Spinal cord (tissue), 10 donors: ENCODE results near the gene NKAIN4. TPM values are rescaled to one million over a fixed set of nuclear protein-coding genes. Genes with fewer than 3 reads are reported as not detected.
A peak's percentile ranks its signal among the peaks of the same experiment; 100 is the strongest.

Experiments used
- DNase-seq, 6 donors: peaks; one replicate each; pipeline versions ENCODE4 v3.0.0 to v3.0.0-alpha.2; 2013 to 2015; ENCODE audit warnings: low spot score in 6 of 6, low read depth in 4 of 6
- H3K27ac ChIP-seq: one replicate; pipeline ENCODE4 v1.5.1; 2013; ENCODE audit warnings: low read depth, low read length, control low read depth
- H3K27me3 ChIP-seq: one replicate; pipeline ENCODE4 v1.6.1; 2013; ENCODE audit warnings: low read length; ENCODE audit not compliant: control insufficient read depth, insufficient read depth
- H3K36me3 ChIP-seq: one replicate; pipeline ENCODE4 v1.6.1; 2013; ENCODE audit warnings: low read length; ENCODE audit not compliant: control insufficient read depth, insufficient read depth
- H3K4me1 ChIP-seq: one replicate; pipeline ENCODE4 v1.6.1; 2013; ENCODE audit warnings: low read length; ENCODE audit not compliant: control insufficient read depth, insufficient read depth
- H3K4me3 ChIP-seq: one replicate; pipeline ENCODE4 v1.5.1; 2013; ENCODE audit warnings: low read depth, low read length, control low read depth
- H3K9me3 ChIP-seq: one replicate; pipeline ENCODE4 v1.6.1; 2013; ENCODE audit warnings: low read length; ENCODE audit not compliant: control insufficient read depth, insufficient read depth
- WGBS: methylation state at CpG from one replicate; pipeline ENCODE4 v1.1.5; 2013; ENCODE audit warnings: missing lambda C conversion rate; ENCODE audit not compliant: insufficient coverage; 5-methylcytosine and 5-hydroxymethylcytosine counted together
- polyA plus RNA-seq, 2 donors: library from polyadenylated mRNA; unstranded; fragments of 120-200 nt; gene quantifications; one replicate each; pipeline ENCODE4 v1.2.1, GENCODE V29; 2013; ENCODE audit not compliant: insufficient read length in 2 of 2
- total RNA-seq, 2 donors: library from RNA; depleted of rRNA in 1 of 2; stranded (reverse); fragments of 120-200 nt in 1 of 2; fragments of >200 nt in 1 of 2; gene quantifications; one replicate each; pipeline versions ENCODE4 v1.2.3 to v1.2.4, GENCODE V29; 2013 to 2014
- donor health status: healthy.

NKAIN4 gene
- total and polyA plus RNA-seq, 4 donors: 38.7 to 153 (median 83.8) TPM

- Histone ChIP-seq H3K4me1 (peaks cover 58% of the 10 kb centered on the region), H3K4me3 (no peak overlapping the region), H3K9me3 (no peaks in the 10 kb centered on the region), H3K36me3 (no peaks in the 10 kb centered on the region), H3K27me3 (no peaks in the 10 kb centered on the region), H3K27ac (no peak overlapping the region)
- 95% methylated on average over 2 of the region's 3 CpGs for WGBS
- no peak for DNase-seq
Observed at GRCh38 chr20:63233061-63233344, 21.3 kb downstream of the NKAIN4 start.

GRCh38 chr20:63232235-63233060, 21.8 kb downstream of the NKAIN4 start:
- no peak overlapping the region for H3K27ac ChIP-seq
- no peaks in the 10 kb centered on the region for H3K27me3 ChIP-seq
- H3K4me3 ChIP-seq: no peak overlapping the region
- DNase-seq: no peak
- no peaks in the 10 kb centered on the region for H3K9me3 ChIP-seq
- H3K4me1 ChIP-seq: peaks cover 53% of the 10 kb centered on the region
- no peaks in the 10 kb centered on the region for H3K36me3 ChIP-seq
- WGBS: 67% methylated on average over 9 of the region's 18 CpGs

GRCh38 chr20:63230800-63231268, 23.4 kb downstream of the NKAIN4 start:
- Histone ChIP-seq H3K4me3 (no peak overlapping the region), H3K4me1 (peaks cover 37% of the 10 kb centered on the region), H3K27ac (peak overlapping the region; percentile 67), H3K36me3 (no peaks in the 10 kb centered on the region), H3K9me3 (no peaks in the 10 kb centered on the region), H3K27me3 (no peaks in the 10 kb centered on the region)
- DNase-seq: peak in 2 of 6 donors; percentile 87 to 88
- 9% methylated on average over 15 of the region's 17 CpGs for WGBS

DNA sequence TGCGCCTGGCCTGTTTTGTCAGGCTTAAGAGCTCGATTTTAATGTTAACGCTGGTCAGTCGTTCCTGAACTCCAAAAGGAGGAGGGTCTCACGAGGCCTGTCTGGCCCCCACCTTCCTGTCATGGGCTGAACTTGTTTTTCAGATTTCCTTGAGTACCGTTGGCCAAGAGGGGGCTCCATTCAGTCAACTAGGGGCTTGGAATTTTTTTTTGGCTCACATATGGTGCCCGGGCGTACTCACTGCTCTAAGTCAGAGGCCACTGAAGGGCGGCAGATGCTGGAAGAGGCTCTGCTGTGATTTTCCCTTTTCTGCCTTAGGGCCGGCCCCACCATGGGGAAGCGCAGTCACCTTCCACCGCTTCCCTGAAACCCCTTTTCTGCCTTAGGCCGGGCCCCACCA, 25.5 kb downstream of the NKAIN4 start:
- 57% methylated on average over 13 of the region's 13 CpGs for WGBS
- H3K36me3 ChIP-seq: no peaks in the 10 kb centered on the region
- peaks cover 36% of the 10 kb centered on the region for H3K4me1 ChIP-seq
- no peak overlapping the region for H3K27ac ChIP-seq
- H3K4me3 ChIP-seq: no peak overlapping the region
- no peak for DNase-seq
- H3K9me3 ChIP-seq: no peaks in the 10 kb centered on the region
- no peaks in the 10 kb centered on the region for H3K27me3 ChIP-seq

- no peak for DNase-seq
- WGBS: 92% methylated on average over 5 of the region's 5 CpGs
- Histone ChIP-seq H3K27me3 (no peaks in the 10 kb centered on the region), H3K36me3 (no peaks in the 10 kb centered on the region), H3K4me3 (no peak overlapping the region), H3K27ac (no peak overlapping the region), H3K9me3 (no peaks in the 10 kb centered on the region), H3K4me1 (peaks cover 45% of the 10 kb centered on the region)
Observed at GRCh38 chr20:63227260-63227659, 27.0 kb downstream of the NKAIN4 start.

- no peaks in the 10 kb centered on the region for H3K27me3 ChIP-seq
- H3K27ac ChIP-seq: no peak overlapping the region
- DNase-seq: no peak
- H3K4me3 ChIP-seq: no peak overlapping the region
- H3K9me3 ChIP-seq: no peaks in the 10 kb centered on the region
- no peaks in the 10 kb centered on the region for H3K36me3 ChIP-seq
- peaks cover 43% of the 10 kb centered on the region for H3K4me1 ChIP-seq
- WGBS: 81% methylated on average over 19 of the region's 19 CpGs
Observed at GRCh38 chr20:63226042-63226943, 28.0 kb downstream of the NKAIN4 start.

- H3K4me3 ChIP-seq: no peak overlapping the region
- DNase-seq: peak in 1 of 6 donors; percentile 16
- 26% methylated on average over 6 of the region's 7 CpGs for WGBS
- peaks cover 30% of the 10 kb centered on the region for H3K4me1 ChIP-seq
- no peaks in the 10 kb centered on the region for H3K9me3 ChIP-seq
- H3K36me3 ChIP-seq: no peaks in the 10 kb centered on the region
- H3K27ac ChIP-seq: no peak overlapping the region
- no peaks in the 10 kb centered on the region for H3K27me3 ChIP-seq
Observed at GRCh38 chr20:63225082-63225454, 29.2 kb downstream of the NKAIN4 start.

GRCh38 chr20:63224412-63225081, 29.7 kb downstream of the NKAIN4 start:
- Histone ChIP-seq H3K27ac (peak overlapping the region; percentile 15), H3K27me3 (no peaks in the 10 kb centered on the region), H3K36me3 (no peaks in the 10 kb centered on the region), H3K4me3 (no peak overlapping the region), H3K9me3 (no peaks in the 10 kb centered on the region), H3K4me1 (peaks cover 30% of the 10 kb centered on the region)
- peak in 3 of 6 donors; percentile 13 to 70 (median 65) for DNase-seq
- WGBS: 20% methylated on average over 16 of the region's 16 CpGs

DNA sequence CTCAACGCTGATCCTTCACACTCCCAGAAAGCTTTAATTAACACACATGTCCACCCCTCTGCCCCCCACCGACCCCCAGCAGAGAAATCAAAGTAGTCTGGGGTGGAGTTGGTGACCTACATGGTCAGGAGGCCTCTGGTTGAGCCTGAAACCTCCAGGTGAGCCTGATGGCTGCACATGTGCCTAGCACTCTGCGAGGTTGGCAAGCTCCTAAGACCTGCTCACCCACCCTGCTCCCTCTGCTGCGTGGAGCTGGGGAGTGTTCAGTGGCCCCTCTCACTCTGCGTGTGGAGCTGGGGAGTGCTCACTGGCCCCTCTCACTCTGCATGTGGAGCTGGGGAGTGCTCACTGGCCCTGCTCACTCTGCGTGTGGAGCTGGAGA, 30.4 kb downstream of the NKAIN4 start:
- no peak overlapping the region for H3K4me3 ChIP-seq
- H3K36me3 ChIP-seq: no peaks in the 10 kb centered on the region
- H3K27me3 ChIP-seq: no peaks in the 10 kb centered on the region
- H3K27ac ChIP-seq: no peak overlapping the region
- peaks cover 24% of the 10 kb centered on the region for H3K4me1 ChIP-seq
- no peak for DNase-seq
- no peaks in the 10 kb centered on the region for H3K9me3 ChIP-seq
- 83% methylated on average over 4 of the region's 6 CpGs for WGBS
